NCI-H146 treated with DMSO at 0.1 percent for 48 hours (cell line): ENCODE data around the gene CPA1.

Experiments used
- DNase-seq: peaks from one replicate; lab custom pipeline; 2025; ENCODE audit not compliant: unreplicated experiment; lab: John Stamatoyannopoulos, UW

Gene CPA1

DNA sequence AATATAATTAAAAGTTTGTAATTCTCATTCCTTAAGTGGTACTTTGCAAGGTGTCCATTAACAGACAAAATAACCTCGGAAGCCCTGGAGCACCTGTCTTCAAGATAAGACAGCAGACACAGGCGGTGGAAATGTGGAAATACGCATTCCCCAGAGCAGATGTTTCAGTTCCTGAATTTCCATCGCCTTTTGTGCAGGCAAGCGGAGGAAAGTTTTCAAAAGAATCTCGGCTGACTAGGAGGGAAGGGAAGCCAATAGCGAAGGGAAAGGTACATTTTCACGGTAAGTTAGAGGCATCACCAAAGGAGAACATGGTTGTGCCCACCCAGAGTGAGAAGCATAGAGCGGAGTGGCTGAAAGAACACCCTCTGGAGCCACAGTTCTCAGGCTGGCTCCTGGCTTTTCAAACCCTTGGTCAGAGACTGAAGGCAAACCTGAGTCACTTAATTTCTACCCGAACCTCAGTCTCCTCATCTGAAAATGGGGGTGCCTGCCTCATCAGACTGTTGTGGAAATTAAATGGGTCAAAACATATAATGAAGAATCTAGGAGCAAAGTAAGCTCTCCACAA is 13.6 kb downstream of the CPA1 start:
- no peak for DNase-seq

DNA sequence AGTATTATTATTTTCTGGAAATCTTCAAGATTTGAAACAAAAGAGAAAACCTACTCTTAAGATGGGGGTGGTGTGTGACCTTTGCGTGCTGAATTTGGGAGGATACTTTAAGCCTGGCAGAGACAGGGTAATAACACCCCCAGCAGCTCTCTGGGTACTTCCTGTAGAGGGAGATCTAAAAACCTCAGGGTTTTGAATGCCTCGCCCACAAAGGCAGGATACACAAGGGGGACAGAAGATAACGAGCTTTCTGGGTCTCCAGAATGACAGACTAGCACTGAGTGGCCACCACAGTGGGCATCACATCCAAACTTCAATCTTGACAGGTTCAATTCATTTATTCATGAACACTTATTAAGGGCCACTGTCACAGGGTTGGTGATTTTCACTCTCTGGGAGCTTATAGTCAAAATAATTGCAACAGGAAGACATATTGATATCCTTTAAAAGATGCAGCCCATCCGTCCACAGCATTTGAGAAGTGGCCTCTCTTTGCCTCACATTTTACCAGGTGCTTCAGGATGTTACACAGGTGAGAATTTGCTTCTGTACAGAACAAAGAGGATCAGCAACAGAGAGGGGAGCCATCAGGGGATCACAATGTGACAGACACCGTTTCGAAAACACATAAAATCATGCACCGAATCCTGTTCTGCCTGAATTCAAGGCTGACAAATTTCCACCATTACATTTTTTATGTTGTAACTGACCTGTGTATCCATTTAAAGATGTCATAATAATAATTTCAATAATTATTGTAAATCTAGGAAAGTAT is 14.3 kb downstream of the CPA1 start:
- DNase-seq: no peak

DNA sequence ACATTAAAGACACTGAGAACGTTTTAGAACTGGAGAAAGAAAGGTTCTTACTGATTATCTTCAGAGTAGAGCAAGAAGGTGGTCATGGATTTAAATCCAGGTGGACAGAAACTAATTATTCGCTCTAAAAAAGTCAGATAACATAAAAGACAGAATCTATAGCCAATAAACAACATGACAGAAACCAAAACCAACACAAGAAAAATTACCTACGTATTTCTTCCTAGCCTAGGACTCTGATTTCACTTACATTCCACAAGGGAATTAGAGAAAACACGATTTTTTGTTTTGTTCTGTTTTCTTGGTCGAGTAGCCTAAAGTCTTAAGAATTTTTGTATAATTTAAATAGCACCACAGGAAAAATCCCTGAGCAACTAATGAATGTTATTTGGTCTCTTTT is 15.1 kb downstream of the CPA1 start:
- no peak for DNase-seq

DNA sequence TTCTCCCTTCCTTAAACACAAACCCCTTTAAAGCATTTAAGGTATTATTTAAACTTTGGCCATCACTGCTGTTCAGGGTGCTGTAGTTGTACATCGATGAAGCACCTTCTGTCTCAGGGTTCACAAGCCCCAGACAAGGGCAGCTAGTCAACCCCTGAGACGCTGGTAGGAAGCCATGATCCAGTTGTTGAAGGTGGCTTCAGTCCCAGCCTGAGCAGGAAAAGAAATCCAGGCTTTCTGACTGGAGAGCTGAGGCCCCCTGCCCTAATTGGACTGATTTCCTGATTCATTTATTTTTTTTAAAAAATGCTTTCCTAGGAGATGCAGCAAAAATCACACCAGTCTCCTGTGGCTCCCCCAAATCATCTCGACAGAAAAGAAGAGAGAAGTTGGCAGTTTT is 15.8 kb downstream of the CPA1 start:
- no peak for DNase-seq

DNA sequence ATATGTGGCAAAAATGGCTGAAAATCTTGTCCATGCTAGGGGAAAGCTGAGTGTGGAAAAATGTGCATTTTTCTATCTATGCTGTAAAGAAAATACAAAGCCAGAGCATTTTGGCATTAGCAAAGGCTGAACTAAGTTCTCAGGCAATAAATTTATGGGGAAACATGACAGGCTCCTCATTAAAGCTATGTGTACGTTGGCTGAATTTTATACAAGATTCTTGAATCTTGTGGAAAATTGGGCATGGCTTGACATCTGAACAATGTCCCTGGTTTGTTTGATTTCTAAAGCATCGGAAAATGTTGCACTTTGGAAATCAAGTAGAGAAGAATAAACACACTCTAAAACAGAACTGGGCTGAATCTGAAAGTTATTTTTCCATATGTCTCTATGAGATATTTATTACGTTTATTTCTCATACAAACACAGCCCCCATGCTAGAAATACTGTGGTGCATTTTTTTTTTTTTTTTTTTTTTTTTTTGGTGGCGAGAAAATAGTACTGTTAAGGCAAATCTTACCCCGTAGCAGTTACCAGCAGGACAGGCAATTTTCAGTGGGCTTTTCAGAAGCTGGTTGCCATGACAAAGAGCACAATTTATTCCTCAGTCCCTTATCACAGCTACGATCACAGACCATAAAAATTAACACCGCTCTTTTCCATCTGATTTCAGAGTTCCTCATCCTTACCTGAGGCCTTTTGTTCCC is 16.9 kb downstream of the CPA1 start:
- DNase-seq: no peak

DNA sequence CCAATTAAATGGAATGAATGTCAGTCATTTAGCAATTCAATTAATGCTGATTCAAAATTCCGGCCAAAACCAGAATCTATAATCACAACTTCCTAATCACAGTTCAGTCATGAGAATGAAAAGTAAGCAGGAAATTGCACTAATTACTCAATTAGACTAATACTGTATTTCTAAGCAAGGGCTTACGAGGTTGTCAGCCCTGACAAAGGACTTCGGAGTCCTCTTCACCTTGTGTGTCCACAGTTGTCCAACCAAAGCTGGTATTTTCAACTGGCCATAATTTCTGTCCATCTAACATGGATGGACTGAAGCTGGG is 17.4 kb downstream of the CPA1 start:
- peak; percentile 96 for DNase-seq

DNA sequence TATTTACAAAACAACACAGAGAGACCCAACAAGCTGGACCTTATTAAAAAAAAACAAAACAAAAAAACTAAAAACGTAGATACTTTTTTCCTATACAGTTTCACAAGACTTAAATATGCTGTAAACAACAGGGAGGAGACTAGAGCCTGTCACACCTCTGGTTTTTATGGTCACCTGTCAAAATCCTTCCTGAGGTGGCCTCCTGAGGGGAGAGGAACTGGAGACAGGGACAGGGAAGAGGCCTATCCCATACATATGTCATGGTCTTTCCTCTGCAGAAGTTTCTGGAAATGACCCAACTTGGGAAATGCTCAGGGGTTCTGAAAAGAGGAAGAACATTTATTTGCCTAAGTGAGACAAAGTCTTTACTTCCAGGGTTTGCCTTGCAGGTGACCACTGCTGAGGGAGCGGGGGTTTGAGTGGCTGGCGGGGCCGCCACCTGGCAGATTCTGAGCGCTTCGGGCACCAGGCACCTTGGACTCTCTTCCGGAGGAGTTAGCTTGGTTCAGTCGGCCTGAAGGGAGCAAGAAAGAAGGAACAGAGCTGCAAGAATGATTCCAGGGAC is 18.3 kb downstream of the CPA1 start:
- no peak for DNase-seq

DNA sequence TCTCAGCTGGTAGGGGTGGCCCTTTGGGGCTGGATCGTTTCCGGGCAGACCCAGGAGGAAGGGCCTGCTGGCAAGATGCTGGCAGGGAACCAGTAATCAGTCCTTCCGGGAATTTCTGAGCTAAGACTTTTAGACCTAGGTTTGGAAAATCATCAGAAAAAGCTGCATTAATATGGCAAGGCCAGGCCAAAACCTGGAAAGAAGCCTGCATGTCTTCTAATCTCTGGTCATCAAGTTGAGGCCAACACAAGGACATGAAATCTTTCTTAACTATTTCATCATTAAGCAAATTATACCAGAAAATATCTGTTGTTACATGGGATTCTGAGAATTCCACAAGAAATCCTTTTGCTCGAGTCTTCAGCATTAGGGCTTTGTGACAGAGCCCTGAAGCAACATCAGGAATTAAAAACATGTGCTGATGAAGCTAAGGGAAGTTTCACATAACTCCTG is 19.9 kb downstream of the CPA1 start:
- DNase-seq: no peak

DNA sequence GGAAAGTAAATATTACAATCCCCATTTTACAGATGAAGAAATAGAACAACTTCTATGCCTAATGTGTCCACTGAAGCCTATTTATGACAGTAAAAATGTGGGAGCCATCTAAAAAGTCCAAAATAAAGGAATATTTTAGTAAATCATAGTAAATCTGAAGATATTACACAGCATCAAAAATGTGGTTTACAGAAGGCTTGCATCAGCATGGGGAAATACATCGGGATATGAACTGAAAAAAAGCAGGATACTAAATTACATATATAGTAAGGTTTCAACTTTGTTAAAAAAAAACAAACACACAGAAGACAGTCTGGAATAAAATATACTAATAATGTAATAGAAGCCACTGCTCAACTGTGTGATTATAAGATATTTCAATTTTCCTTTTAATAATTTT is 20.8 kb downstream of the CPA1 start:
- DNase-seq: no peak

DNA sequence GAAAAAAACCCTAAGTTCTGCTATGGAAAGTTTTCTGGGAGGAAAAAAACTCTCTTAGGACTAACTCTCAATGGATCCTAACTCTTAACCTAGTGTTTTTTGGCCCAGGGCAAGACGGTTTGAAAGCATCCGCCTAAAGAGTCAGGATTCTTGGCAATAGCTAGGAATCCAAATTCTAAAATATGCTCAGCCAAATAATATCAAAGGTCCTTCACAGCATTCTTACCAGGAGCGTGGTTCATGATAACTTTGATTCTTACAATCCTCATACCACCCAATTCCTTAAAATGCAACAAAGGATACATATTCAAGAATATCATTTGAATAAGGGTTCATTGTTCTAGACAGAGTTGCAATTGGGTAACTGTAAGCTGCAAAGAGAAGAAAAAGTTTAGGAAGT is 21.3 kb downstream of the CPA1 start:
- no peak for DNase-seq

DNA sequence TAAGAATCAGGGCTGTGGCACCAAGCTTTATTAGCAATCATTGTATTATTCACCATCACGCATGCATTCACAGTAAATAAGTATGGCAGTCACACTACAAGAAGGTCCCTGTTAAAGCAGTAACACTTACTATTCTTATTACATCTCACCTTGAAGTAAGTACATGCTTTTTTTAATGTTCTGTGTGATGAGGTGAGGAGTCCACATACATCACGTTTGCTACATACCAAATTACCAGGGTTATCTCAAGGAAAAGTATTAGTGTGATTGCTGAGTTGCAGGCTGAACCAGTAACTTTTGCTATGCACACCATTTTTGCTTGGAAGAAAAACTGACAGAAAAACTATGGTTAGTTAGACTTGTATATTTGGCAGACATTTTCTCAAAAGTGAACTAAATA is 24.7 kb downstream of the CPA1 start:
- DNase-seq: no peak

DNA sequence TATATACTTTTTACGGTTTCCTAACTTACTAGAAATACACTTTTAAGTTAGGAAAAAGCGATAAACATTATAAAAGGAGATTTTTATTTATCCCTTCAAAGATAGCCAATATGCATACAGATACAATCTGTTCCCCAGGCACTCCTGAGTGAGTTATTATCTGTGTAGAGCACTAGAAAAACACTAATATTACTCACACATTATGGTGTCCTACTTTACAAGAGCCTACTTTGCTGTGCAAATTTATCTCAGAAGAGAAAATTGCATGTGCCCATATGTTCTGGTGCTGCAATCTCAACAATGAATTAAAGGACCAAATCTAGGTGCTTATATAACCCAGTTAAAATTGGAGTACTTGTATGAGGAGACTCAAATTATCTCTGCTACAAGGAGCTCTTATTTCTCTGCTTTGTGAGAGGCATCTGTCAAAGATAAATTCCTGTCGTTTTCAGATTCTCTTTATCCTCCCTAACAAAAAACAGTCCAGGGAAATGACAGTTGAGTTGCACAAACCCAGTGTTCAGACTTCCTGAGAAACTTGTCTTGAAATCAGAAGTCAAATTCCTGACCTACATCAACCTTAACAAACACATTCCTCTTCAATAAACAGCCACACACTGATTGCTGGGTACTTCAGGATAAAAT is 28.9 kb downstream of the CPA1 start:
- DNase-seq: no peak

DNA sequence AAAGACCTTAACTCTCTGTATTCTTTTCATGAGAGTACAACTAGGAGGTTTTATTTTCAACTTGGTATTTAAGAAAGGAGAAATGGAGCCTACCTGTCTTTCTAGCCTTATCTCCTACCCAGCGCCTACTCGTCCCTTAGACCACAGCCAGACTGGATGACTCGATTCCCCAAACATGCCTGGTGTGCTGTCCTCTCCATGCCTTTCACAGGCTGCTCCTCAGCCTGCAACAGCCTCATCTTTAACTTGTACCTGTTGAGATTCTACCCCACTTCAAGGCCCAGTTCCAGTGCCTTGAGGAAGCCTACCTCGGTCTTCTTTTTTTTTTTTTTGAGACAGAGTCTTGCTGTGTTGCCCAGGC is 29.4 kb downstream of the CPA1 start:
- DNase-seq: no peak

DNA sequence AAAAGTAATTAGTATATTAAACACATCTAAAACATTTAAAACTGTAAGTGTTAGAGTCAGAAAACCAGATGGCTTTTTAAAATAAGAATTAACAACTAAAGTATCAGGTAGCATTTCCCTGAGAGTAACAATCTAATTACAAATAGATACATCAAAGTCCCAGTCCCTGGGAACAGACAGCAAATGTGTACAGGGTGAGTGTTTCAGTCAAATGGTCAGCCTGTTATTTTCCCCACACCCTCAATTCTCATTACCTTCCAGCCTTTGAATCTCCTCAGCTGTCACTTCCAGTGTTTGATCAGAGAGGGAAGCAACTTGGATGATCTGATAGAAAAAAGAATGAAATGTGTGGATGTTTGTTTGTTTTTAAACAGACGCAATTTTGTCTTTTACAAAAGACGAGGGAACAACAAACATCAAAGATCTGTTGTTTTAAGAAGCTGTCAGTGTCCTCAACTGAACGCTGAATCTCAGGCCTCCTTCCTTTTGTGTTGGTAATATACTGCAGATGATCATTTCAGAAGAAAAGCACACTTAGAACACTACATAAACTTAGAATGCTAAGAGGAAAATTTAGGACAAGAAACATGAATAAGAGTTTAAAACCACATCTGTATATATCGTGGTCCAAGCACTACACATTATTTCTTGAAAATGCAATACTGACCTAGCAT is 30.7 kb downstream of the CPA1 start:
- DNase-seq: no peak

DNA sequence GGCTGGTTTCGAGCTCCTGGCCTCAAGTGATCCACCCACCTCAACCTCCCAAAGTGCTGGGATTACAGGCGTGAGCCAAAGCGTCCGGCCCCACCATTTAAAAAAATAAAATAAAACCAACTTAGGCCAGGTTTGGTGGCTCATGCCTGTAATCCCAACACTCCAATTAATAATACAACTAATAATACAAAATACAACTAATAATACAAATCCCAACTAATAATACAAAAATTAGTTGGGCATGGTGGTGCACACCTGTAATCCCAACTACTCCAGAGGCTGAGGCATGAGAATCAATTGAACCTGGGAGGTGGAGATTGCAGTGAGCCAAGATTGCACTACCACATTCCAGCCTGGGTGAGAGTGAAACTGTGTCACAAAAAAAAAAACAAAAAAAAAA is 32.9 kb downstream of the CPA1 start:
- DNase-seq: no peak

DNA sequence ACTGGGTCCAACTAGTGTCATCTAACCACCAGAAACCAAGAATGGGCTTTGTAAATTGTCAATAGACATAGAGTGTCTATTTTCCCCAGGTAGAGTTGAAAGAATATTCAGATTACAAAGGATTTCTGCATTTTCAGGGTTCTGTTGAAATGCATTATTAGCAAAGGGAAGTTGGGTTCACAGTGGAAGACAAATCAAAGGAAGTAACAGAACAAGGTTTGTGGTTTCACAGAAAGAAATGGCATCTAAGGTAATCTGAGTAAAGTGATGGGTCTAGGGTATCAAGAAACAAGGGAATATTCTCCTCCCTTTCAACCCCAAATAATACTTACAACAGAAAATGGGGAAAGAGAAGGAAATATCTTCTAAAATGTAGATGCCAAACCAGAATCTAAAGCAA is 34.7 kb downstream of the CPA1 start:
- DNase-seq: no peak

DNA sequence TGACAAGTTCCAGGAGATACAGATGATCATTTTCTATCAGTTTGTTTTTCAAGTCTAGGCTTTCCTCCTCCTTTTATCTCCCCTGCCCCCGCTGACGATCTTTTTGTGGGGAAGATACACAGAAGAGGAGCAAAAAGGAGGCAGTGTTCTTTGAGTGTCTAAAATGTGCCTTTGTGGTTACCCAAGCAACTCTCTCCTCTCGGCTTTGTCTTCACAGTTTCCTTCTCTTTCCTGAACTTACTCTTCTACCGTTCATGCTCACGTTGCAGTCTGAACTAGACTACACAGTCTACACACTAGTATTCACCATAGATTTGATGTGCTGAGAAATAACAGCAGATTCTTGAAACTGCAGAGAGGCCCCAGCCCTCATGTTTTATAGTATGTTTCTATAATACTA is 36.9 kb downstream of the CPA1 start:
- DNase-seq: no peak

DNA sequence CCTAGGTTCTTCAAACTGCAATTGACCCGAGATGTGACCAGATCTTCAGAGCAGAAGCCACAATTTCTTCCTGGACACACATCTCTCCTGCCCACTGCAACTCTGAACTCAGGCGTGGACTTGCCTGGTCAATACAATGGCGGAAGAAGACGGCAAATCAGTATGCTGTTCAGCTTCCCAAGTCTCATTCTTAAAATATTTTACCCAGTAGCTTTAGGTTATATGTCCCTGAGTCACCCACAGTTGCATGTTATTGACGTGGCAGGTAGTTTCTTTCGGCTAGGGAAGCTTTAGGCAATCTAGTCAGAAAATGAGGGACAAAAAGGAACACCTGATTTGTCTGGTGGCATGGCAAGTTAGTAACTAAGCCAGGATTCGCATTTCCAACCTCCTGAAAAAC is 38.0 kb downstream of the CPA1 start:
- no peak for DNase-seq

DNA sequence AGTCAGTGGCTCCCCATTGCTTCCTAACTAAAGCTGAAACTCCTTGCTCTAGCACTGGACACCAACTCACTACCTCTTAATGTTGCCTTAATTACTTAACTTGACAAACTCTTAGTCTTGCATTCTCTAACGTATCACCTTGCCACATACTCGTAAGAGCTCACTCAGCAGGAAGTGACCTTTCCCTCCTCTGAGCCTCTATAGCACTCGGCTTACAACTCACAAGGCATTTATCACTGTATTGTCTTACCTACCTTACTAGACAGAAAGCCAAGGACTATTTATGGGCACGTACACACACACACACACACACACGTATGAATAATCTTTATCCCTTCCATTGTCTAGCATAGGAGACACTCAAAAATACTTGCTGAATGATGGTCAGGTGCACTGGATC is 39.4 kb downstream of the CPA1 start:
- no peak for DNase-seq

DNA sequence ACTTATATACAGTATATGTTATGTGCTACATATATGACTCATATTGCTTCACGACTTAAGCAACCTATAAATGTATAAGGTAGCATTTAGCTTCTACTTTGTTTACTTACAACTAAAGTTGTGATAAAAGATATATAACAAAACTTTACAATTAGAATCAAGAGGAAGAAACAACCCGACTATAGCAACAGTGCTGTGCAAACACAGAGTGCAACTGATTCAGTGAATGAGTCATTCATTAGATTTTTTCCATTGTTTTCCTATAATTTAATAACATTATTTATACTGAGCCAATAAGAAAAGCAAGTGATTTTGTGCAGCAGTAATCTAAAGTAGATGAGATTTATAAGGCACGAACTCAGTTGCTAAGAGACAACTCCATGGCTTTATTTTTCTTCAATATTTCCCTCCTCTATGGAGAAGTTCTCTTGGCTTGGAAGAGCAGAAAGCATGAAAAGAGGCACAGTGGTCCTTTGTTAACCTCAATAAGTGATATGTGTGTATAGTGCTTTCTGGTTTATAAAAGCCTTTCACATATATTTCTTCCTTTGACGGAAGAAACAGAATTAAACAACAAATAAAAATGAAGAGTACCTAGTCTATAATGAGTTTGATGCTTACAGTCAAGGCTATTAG is 40.8 kb downstream of the CPA1 start:
- DNase-seq: no peak

DNA sequence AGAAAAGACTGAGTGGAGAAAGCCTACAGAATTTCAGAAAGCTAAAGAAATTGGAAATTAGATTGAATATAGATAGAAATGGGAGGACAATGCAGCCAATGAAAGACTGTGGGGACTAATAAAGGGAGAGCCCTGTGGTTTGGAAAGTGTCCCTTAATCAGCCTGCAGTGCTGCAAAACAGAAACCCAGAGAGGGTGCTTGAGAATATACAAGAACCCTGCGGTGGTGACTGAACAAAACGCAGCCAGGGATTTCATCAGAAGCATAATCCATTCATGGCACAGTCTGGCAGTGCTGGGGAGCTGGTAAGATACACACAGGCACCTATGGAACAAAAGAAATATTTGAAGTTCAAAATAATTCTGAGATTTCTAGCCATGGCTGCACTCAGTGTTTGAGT is 41.4 kb downstream of the CPA1 start:
- no peak for DNase-seq
